Karpas-422 (cell line): Measurements from ENCODE around the gene HJV. TPM values are rescaled to one million over a fixed set of nuclear protein-coding genes. Genes with fewer than 3 reads are reported as not detected.
A peak's percentile ranks its signal among the peaks of the same experiment; 100 is the strongest.
"Not testable (repeated sequence)": the region's sequence is repeated elsewhere in the genome, so short reads cannot be mapped to it uniquely, and the experiment has no call there.

Source experiments
- DNase-seq: peaks from one replicate; pipeline ENCODE4 v3.0.0-alpha.2; 2015
- H2AFZ ChIP-seq: fragments of 200-600 bp; sonication (generic); 2 replicates; pipeline ENCODE4 v1.6.1; 2014; ENCODE audit warnings: antibody characterized with exemption, low read length, mixed read lengths
- H3K27ac ChIP-seq: fragments of 200-600 bp; sonication (generic); 2 replicates; pipeline ENCODE4 v1.5.1; 2014; ENCODE audit warnings: mild to moderate bottlenecking, low read length, moderate library complexity
- H3K27me3 ChIP-seq: fragments of 200-600 bp; sonication (generic); 2 replicates; pipeline ENCODE4 v1.6.1; 2014; ENCODE audit warnings: low read length, mixed read lengths
- H3K36me3 ChIP-seq: fragments of 200-600 bp; sonication (generic); 2 replicates; pipeline ENCODE4 v1.6.1; 2014; ENCODE audit warnings: low read length, mixed read lengths; ENCODE audit not compliant: insufficient read depth
- H3K4me1 ChIP-seq: fragments of 200-600 bp; sonication (generic); 2 replicates; pipeline ENCODE4 v1.6.1; 2014; ENCODE audit warnings: mild to moderate bottlenecking, low read length, mixed read lengths
- H3K4me2 ChIP-seq: fragments of 200-600 bp; sonication (generic); 2 replicates; pipeline ENCODE4 v1.6.1; 2014; ENCODE audit warnings: low read length, low read depth, mild to moderate bottlenecking; ENCODE audit not compliant: poor library complexity, severe bottlenecking
- H3K4me3 ChIP-seq: fragments of 200-600 bp; sonication (generic); 2 replicates; pipeline ENCODE4 v1.5.1; 2014; ENCODE audit warnings: mild to moderate bottlenecking, antibody characterized with exemption, low read length, mixed read lengths
- H3K79me2 ChIP-seq: fragments of 200-600 bp; sonication (generic); 2 replicates; pipeline ENCODE4 v1.6.1; 2014; ENCODE audit warnings: mild to moderate bottlenecking, low read length, mixed read lengths
- H3K9ac ChIP-seq: fragments of 200-600 bp; sonication (generic); 2 replicates; pipeline ENCODE4 v1.6.0; 2014; ENCODE audit warnings: low read length
- H3K9me2 ChIP-seq: fragments of 200-600 bp; sonication (generic), shearing (Covaris generic); replicated peaks from 2 replicates; pipeline ENCODE4 v1.6.0; 2014; ENCODE audit warnings: mild to moderate bottlenecking, low read length, moderate library complexity; ENCODE audit not compliant: insufficient read depth
- H3K9me3 ChIP-seq: fragments of 300-700, 200-600 bp; sonication (generic); 2 replicates; pipeline ENCODE4 v1.6.1; 2014; ENCODE audit warnings: low read length, mixed read lengths
- H4K20me1 ChIP-seq: fragments of 200-600 bp; sonication (generic); 2 replicates; pipeline ENCODE4 v1.6.1; 2014; ENCODE audit warnings: mild to moderate bottlenecking, antibody characterized with exemption, low read length, low read depth; ENCODE audit not compliant: insufficient read depth
- total RNA-seq: library from RNA; depleted of rRNA; stranded (reverse); fragments of >200 nt; shearing (Covaris generic); gene quantifications from 2 replicates; pipeline ENCODE4 v1.2.3, GENCODE V29; 2014; ENCODE audit warnings: low replicate concordance; rRNA removed

Gene HJV, protein sequence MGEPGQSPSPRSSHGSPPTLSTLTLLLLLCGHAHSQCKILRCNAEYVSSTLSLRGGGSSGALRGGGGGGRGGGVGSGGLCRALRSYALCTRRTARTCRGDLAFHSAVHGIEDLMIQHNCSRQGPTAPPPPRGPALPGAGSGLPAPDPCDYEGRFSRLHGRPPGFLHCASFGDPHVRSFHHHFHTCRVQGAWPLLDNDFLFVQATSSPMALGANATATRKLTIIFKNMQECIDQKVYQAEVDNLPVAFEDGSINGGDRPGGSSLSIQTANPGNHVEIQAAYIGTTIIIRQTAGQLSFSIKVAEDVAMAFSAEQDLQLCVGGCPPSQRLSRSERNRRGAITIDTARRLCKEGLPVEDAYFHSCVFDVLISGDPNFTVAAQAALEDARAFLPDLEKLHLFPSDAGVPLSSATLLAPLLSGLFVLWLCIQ
- total RNA-seq, result not detected in 2 replicates

DNA sequence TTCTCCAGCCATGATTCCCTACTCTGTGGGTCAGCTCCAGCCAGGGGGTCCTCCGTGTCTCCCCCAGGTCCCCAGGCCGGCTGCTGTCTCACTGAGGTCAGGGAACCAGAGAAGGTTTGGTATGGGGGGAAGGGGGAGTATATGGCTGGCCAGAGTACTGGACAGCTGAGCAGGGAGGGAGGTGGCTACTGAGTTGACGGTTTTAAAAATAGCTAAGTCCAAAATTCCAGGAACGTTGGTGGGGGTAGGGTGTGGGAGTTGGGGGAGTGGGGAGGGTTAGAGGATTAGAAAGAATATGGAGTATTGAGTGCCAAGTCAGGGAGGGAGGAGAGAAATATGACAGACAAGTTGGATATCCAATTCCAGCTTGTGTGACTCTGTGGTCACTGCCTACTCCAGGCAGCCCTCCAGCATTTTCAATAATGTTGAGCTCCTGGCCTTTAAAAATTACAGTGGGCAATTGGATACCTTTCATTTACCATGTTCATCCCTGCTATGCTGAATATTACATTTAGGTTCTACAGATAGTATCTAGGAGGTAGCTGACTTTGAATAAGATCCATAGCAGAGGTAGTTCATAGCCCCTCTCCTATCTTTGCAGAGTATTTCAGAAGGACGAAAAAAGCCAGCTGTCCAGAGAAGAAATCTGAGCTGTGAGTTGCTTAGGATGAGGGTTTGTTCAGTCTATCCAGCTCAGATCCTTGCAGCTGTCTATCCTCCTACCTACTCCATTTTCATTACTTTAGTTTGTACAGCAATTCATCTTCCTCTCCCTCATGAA is at the start of gene HJV:
TSS of gene HJV (minus strand) at position 114 of the 781 bp plus-strand sequence. CDS start 1,504 bp downstream, outside the sequence.
- Histone ChIP-seq H3K27me3 (no peaks in the 10 kb centered on the region), H3K9ac (no peak within 1 kb of the TSS), H3K4me2 (no peak within 1 kb of the TSS), H3K9me3 (no peaks in the 10 kb centered on the region), H3K9me2 (no peaks in the 10 kb centered on the region), H3K4me3 (no peak within 1 kb of the TSS), H3K79me2 (no peaks in the 10 kb centered on the region), H4K20me1 (no peaks in the 10 kb centered on the region), H3K27ac (no peak within 1 kb of the TSS), H3K36me3 (no peaks in the 10 kb centered on the region), H2AFZ (no peak within 1 kb of the TSS), H3K4me1 (peaks cover 6% of the 10 kb centered on the region; the same call in 1 of the 2 replicates)
- DNase-seq, result no peak

DNA sequence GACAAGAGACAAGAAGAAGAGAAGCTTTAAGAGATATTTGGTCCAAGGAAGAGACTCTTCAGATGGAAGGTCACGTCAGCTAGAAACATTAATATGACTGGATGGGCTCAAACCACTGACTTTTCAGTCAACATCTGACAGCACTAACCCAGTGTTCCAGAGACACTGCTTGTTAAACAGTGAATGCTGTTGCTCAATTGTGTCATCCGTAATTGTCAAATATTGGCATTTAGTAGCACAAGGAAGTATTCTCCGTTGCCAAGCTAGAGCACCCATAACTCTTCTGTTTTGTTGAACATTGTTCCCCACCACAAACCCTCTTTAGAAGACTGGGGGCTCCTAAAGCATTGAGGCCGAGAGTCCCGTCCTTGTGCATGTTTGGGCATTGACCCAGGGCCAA is 37.6 kb upstream of the HJV start:
- not testable (repeated sequence) for H3K79me2 ChIP-seq, H3K27me3 ChIP-seq, H2AFZ ChIP-seq, H4K20me1 ChIP-seq, H3K9me2 ChIP-seq, H3K36me3 ChIP-seq, H3K4me1 ChIP-seq, H3K4me3 ChIP-seq, H3K9ac ChIP-seq, H3K9me3 ChIP-seq, H3K4me2 ChIP-seq, H3K27ac ChIP-seq, DNase-seq

DNA sequence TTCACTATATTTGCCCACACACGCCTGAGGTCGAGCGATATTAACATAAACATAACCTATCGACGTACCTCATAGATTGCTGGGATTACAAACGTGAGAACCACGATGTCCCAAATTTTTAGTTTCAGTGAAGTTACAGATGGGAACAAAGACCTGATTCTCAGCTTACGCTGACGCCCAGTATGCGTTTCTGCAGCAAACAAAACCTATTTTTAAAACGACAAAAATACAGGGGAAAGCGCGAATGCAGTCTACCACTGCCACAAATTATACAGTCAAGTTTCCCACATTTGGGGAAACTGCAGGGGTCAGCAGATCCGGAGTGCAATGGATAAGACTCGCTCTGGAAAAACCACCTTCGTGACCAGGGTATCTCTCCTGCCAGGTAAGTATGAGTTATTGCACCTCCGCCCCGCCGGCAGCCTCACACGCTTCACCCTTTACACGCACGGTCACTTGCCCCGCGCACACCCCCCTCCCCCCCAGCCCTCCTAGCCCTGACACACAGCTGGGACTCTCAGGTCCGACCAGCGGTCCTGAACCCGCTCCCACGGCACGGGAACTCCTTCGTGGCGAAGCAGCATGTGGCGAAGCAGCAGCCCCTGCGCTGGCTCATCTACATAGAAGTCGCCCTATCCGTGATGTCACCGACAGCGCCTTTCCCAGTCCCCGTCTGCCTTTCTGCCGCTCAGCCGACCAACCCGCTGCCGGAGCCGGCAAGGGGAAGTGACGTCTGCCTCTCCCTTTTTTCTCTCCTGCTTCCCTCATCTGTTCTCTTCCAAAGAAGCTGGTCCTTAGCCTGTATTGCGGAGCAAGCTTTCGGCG is 30.5 kb upstream of the HJV start:
- H3K9me2 ChIP-seq, H3K4me1 ChIP-seq, H3K79me2 ChIP-seq, H2AFZ ChIP-seq, H3K27me3 ChIP-seq, H4K20me1 ChIP-seq, H3K36me3 ChIP-seq, H3K9me3 ChIP-seq: not testable (repeated sequence)
- Histone ChIP-seq H3K4me3 (peak overlapping the region; percentile 61; the same call in 1 of the 2 replicates), H3K27ac (peak overlapping the region; percentile 52), H3K9ac (peak overlapping the region; percentile 67), H3K4me2 (peak overlapping the region; percentile 67)
- peak; percentile 96 for DNase-seq

DNA sequence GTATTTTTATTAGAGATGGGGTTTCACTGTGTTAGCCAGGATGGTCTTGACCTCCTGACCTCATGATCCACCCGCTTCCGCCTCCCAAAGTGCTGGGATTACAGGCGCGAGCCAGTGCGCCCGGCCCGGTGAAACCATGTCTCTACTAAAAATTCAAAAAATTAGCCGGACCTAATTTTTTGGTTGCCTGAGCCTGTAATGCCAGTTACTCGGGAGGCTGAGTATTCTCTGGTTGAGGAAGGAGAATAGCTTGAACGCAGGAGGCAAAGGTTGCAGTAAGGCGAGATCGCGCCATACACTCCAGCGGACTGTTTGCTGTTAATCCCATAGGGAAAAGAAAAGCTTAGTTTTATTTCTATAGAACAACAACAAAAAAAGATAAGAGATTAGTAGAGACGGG is 29.9 kb upstream of the HJV start:
- no peak for DNase-seq
- Histone ChIP-seq H3K9me2 (no peaks in the 10 kb centered on the region), H3K9me3 (no peaks in the 10 kb centered on the region), H2AFZ (no peak overlapping the region), H3K36me3 (no peaks in the 10 kb centered on the region), H3K27me3 (no peaks in the 10 kb centered on the region), H4K20me1 (no peaks in the 10 kb centered on the region), H3K9ac (peak overlapping the region; percentile 67), H3K27ac (no peak overlapping the region; the same call in 1 of the 2 replicates), H3K4me3 (peak overlapping the region; percentile 61; the same call in 1 of the 2 replicates), H3K4me1 (peaks cover 6% of the 10 kb centered on the region), H3K4me2 (peak overlapping the region; percentile 67), H3K79me2 (no peaks in the 10 kb centered on the region)

DNA sequence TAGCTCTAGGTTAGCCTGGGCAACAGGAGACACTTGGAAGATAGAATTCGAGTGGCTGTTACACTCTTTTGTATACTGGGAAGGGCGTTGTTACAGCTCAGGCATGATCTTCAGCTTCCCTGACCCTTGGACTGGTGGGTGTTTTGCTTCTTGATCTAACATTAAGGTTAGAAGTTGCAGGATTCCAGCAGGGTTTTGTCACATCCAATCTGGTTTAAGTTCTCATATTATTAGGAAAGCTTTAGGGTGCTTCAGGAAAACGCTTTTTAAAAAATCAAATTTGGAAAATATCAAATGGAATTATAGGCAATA is 29.1 kb upstream of the HJV start:
- not testable (repeated sequence) for H4K20me1 ChIP-seq, H2AFZ ChIP-seq, H3K9me3 ChIP-seq, DNase-seq, H3K4me3 ChIP-seq, H3K27me3 ChIP-seq, H3K9ac ChIP-seq, H3K4me1 ChIP-seq, H3K27ac ChIP-seq, H3K9me2 ChIP-seq, H3K36me3 ChIP-seq, H3K79me2 ChIP-seq
- H3K4me2 ChIP-seq, result peak overlapping the region; percentile 67

DNA sequence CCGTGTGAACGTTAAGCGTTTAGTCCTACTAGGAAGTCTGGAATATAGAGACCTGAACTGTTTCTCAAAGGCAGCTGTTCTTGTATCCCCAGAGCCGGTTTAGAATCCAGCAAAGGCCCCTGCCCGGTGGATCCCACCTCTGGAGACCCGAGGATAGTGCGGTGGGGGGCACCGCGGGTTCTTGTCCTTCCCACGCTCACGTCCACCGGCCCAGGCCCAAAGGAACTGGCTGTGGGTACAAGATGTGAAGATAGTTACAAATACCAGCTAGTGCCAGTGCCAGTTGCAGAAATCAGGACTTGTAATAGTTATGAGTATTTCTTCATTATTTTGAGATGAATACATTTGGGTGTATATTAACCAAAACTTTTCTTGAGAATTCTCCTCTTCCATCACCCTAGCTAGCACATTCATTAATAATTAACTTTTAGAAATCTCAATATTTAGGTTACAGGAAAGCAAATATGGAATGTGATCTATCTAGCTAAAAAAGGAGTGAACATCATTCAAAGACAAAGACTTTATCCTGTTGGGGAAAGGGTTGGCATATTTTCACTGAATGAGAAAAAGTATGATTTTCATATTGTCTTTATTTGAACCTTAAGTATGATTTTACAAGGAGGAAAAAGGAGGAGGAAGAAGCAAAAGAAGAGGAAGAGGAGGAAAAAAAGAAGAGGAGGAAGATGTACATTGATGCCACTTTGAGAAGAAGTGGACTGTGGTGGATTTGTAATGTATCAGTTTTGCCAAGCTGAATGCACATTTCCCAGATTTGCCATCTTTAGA is 28.5 kb upstream of the HJV start:
- not testable (repeated sequence) for H3K27ac ChIP-seq, H3K4me2 ChIP-seq, H3K9me3 ChIP-seq, DNase-seq, H3K79me2 ChIP-seq, H3K4me1 ChIP-seq, H4K20me1 ChIP-seq, H3K9me2 ChIP-seq, H2AFZ ChIP-seq, H3K36me3 ChIP-seq, H3K9ac ChIP-seq, H3K27me3 ChIP-seq, H3K4me3 ChIP-seq

DNA sequence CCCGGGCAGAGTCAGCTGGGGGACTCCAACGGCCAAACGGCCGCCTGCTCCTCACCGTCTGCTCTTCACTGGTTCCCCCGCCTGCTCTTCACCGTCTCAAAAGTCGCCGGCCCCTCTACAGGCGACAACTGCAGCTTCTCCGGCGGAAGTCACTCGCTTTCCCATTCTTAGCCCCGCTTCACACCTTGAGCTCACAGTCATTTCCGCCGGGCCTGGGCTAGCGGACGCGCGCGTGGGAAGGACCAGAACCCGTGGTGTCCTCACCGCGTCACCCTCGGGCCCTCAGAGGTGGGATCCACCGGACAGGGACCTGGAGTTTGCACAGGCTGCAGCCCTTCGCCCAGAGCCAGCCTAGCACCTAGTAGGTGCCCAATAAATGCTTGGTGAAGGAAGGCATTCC is 27.9 kb upstream of the HJV start:
- no peak overlapping the region for H3K4me3 ChIP-seq
- H3K27ac ChIP-seq, result no peak overlapping the region
- H3K27me3 ChIP-seq, result no peaks in the 10 kb centered on the region
- H3K4me2 ChIP-seq, result no peak overlapping the region
- no peaks in the 10 kb centered on the region for H3K9me3 ChIP-seq
- H4K20me1 ChIP-seq, result no peaks in the 10 kb centered on the region
- no peaks in the 10 kb centered on the region for H3K36me3 ChIP-seq
- peaks cover 6% of the 10 kb centered on the region for H3K4me1 ChIP-seq
- no peak overlapping the region for H2AFZ ChIP-seq
- no peaks in the 10 kb centered on the region for H3K79me2 ChIP-seq
- H3K9ac ChIP-seq, result no peak overlapping the region
- no peaks in the 10 kb centered on the region for H3K9me2 ChIP-seq
- DNase-seq, result no peak
